ENCODE data around the gene MED10.

MED10 gene

DNA sequence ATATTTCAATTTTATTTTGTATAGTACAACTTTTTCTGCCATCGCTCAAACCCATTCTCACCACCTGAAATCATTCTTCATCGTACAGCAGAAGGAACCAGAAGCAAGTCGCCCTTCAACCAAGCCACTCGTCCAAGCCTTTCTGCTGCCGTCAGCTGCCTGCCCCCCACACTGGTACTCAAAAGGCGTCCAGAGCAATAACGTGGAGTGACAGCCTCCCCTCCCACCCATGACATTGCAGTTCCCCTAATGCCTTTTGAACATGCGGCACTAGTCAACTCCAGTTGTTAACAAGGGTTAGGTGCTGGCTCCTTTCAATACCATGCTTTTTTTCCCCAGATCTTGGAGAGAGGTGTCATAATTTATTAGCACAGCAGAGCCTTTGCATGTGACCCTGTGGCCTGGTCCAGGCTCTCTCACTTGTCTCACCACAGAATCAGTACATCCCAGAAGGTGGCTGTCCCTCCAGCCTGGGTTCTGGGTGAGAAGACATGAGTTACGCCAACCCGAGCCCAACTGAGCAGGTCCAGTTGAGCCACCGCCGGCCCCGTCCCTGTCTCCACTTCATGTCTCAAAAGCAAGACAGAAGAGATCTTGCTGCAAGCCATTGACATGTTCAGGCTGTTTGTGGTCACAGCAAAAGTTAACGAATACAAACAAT lies 20.4 kb upstream of the MED10 start:
- no peak for DNase-seq (ENCODE audit: low spot score)

DNA sequence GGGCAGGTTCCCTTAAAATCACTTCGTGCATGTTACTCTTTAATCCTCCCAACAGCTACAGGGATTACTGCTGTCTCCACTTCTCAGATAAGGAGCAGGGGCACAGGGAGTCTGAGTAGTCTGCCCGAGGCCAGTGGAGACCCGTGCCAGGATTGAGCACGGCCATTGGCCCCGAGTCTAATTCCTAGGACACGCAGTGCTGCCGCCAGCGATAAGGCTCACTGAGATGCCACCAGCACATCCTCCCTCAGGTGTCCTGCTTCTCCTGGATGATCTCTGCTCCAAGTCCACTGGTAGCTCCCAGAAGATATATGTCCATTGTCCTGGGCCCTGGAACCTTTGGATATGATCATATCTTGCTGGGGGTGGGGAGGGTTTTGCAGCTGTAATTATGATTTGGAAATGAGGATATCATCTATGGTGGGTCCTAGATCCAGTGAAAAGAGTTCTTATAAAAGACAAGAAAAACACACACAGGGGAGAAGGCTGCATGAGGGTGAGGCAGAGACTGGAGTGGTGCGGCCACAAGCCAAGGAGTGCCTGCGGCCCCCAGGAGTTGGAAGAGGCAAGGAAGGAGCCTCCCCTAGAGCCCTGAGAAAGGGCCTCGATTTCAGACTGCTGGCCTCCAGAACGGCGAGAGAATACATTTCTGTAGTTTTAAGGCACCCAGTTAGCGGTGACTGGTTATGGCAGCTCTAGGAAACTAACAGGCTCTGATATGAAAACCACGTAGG lies 19.4 kb upstream of the MED10 start:
- DNase-seq (ENCODE audit: low spot score) = no peak

DNA sequence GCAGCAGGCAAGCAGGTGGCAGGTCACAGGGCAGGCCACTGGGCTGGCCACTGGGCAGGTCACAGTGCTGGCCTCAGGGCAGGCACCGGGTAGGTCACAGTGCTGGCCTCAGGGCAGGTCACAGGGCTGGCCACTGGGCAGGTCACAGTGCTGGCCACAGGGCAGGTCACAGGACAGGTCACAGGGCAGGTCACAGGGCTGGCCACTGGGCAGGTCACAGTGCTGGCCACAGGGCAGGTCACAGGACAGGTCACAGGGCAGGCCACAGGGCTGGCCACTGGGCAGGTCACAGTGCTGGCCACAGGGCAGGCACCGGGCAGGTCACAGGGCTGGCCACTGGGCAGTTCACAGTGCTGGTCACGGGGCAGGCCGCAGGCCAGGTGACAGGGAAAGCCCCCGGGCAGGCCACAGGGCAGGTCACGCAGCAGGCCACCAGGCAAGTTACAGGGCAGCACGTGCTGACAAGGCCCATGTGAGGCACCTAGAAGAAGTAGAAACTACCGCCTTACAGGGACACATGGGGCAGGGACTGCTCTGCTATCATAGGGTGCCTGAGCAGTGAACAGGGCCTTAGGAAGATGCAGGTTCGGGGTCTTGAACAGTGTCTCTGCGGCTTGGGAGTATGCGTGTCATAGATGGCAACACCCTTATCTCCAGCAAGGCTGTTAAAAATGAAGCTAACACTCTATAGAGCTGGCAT lies 18.6 kb upstream of the MED10 start:
- DNase-seq (ENCODE audit: low spot score) = no peak

DNA sequence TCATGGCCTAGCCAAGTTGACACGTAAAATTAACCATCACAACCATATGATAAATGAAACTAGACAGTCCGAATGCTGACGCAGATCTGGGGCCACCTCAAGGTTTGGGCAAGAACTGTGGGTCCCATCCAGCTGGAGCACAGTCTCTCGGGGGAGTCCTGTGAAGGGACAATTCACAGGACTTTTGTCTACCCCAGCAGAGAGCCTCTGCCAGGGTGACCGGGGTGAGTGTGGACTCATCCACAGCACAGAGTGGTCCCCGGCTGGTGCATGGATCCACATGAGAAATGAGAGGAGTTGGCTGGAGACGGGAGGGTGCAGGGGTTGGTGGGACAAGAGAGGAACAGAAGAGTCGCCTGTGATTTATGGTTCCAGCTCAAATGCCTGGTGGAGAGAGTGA lies 17.7 kb upstream of the MED10 start:
- DNase-seq (ENCODE audit: low spot score) = no peak

DNA sequence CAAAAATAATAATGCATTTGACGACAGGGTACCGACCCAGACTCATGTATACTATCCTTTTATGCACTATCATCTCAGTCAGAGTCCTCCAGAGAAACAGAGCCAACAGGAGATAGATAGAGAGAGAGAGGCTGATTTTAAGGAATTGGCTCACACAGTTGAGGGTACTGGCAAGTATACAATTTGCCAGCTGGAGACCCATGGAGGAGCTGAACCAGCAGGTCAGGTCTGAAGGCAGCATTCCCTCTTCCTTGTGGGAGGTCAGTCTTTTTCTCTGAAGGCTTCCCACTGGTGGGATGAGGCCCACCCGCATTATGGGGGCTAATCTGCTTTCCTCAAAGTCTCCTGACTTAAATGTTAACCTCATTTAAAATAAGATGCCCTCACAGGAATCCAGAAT lies 17.3 kb upstream of the MED10 start:
- no peak for DNase-seq (ENCODE audit: low spot score)

DNA sequence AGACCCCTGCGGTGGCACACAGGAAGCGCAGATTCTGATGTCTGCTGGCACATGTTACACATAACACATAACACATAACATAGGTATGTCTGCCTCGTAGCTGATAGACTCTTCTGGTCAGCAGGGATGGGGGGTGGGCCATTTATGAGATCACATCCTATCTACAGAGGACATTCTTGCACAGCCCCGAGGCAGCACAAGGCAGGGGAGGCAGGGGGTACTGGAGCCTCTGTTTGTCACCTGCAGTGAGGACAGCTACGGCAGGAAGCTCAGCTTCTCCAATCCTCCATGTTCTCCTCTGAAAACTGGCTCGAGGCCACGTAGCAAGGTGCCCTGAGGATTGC lies 16.7 kb upstream of the MED10 start:
- DNase-seq (ENCODE audit: low spot score) = no peak

DNA sequence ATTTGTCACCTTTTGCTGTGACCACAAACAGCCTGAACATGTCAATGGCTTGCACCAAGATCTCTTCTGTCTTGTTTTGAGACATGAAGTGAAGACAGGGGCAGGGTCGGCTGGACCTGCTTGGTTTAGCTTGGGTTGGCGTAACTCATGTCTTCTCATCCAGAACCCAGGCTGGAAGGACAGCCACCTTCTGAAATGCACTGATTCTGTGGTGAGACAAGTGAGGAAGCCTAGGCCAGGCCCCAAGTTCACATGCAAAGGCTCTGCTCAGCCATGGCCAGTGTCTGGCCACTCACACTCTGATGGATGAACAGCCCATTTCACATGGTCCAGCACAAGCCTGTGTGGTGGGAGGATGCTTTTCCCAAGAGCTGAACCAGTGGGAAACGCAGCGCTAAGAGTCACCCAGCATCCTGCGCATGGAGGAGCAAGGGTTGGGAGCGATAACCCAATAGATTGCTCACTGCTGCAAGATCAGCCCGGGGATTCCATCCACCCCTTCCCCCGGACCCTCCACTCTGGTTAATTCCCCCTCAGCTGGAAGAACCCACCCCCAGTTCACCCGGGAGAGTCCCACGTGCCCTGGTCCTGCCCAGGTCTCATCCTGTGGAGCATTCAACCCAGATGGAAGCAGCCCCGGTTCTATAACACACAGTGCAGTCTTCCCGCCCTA lies 16.2 kb upstream of the MED10 start:
- DNase-seq (ENCODE audit: low spot score) = no peak

DNA sequence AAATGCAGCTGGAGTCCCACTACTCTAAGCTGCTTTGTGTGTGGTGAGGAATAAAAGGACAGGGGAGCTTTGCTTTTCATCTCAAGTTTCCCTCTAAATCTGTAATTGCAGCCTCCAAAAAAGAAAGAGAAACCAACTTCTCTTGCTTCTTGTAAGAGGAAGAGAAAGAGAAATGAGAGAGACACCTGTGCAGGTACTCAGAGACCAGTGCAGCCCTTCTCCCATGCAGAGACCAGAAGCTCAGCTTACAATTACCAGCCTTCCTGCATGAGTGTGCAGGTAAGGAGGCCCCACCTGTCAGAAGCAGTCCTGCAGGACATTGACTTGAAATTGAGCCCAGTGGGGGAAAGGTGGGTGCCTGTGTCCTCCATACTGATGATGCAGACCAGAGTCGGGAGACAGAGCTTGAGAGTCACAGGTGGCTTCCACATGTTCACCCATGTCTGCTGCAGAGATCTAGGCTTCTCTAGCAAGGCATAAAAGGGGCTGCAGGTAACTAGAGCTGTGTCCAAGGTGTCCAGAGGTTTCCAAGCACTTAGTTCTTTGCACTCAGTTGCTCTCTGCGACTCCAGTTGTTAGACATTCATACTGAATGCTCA lies 15.3 kb upstream of the MED10 start:
- no peak for DNase-seq (ENCODE audit: low spot score)

DNA sequence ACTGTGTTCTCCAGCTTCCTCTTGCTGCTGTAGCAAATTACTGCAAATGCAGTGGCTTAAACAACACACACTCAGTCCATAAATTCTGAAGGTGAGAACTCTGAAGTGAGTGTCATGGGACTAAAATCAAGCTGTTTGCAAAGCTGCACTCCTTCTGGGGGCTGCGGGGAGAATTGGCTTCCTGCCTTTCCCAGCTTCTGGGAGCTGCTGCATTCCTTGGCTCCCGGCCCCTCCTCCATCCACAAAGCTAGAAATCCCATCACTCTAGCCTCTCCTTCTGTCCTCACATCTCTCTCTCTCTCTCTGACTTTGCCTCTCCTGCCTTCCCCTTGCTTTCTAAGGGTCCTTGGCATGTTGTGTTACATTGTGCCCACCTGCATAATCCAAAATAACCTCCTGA lies 14.2 kb upstream of the MED10 start:
- no peak for DNase-seq (ENCODE audit: low spot score)

DNA sequence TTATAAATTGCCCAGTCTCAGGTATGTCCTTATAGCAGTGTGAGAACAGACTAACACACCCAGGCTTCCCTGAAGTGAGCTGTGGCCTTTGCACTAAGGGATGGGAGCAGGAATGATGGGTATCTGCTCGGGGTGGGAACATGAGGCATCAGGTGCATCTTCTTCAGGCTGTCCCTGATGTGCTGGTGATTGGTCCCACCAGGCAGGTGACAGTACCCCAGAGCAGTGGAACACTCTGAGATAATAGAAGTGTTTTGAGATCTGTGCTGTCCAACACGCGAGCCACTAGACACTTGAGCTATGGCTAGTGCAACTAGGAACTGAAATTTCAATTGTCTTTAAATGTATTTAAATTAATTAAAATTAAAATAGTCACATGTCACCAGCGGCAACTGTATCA lies 12.8 kb upstream of the MED10 start:
- DNase-seq (ENCODE audit: low spot score) = no peak

DNA sequence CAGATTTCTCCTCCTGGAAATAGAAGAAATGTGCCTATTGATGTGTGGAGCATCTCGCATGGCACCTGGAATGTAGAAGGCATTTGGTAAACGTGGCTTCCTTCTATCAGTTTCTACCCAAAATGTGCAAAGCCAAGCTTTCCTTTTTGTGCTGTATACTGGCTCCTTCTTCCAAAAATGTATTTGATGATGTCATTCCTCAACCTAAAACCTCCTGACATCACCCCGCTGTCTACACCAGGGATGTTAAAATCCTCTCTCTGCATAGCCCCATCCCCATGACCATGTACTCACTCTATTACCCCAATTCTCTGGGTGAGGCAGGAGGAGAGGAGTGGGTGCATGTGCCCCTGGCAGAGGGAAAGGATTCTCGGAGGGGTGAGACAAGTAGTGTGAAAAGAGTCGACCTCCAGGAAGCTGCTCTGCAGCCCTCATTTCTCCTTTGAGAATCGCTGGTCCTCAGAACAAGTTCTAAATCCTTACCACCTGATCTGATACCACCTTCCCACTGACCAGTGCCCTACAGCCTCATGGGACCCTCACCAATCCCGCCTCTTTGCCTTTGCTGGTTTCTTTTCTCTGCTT lies 11.7 kb upstream of the MED10 start:
- no peak for DNase-seq (ENCODE audit: low spot score)

DNA sequence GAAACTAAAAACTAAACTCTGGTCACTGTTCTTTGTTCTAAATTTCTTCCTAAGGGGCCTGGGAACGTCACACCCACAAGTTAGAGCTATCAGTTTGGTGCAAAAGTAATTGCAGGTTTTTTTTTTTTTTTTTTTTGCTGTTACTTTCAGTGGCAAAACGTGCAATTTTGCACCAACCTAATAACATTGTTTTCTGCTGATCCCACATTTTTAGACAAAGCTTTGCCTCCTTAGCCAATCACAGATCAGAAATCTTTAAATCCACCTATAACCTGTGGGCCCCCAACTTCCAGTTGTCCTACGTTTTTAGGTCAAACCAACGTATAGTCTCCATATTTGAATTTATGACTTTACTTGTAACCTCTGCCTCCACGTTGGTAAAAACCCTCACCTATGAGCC lies 11.1 kb upstream of the MED10 start:
- no peak for DNase-seq (ENCODE audit: low spot score)

DNA sequence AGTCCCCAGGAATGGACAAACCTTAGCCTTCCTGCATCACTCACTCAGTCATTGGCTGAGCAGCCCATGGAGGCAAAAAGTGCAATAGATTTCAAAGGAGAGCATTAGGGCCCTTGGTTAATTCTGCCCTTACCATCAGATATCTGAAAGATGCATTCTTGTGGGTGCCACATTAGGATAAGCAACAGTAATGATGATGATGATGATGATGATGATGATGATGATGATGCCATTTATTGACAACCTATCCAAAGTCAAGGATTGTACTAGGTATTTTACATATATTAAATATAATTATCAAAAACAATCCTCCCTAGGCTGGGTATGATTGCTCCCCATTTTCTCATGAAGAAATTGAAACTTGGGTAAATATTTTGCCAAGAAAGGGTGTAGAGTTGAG lies 9.6 kb upstream of the MED10 start:
- no peak for DNase-seq (ENCODE audit: low spot score)

DNA sequence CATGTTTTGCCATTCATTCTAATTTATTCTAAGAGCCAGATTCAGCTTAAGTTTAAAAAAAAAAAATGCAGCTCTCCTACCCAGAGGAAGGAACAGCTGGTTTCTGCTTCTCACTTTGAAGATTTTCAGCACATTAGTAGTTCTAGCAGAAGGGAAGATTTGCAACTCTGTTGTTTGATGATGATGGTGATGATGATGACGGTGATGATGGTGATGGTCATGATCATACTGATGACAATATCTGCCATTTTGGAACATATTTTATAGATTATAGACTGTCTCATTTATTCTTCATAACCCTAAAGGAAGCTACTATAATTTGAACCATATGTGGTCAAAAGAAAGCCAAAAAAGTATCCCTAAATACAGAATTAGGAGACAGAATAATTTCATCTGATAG lies 7.9 kb upstream of the MED10 start:
- DNase-seq (ENCODE audit: low spot score) = no peak

DNA sequence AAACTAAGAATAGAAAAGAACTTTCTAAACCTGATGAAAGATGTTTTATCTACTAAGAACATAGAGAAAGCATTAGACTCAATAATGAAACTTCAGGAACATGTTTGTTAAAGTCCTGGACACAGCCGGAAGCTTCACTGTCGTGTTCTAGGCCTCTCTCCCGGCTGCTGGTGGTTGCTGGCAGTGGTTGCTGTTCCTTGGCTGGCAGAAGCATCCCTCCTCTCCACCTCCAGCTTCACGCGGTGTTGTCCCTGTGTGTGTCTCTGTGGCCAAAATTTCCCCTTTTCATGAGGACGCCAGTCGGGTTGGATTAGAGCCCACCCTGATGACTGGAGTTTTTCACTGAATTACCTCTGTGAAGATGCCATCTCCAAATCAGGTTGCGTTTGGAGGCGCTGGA lies 6.5 kb upstream of the MED10 start:
- DNase-seq (ENCODE audit: low spot score) = no peak

DNA sequence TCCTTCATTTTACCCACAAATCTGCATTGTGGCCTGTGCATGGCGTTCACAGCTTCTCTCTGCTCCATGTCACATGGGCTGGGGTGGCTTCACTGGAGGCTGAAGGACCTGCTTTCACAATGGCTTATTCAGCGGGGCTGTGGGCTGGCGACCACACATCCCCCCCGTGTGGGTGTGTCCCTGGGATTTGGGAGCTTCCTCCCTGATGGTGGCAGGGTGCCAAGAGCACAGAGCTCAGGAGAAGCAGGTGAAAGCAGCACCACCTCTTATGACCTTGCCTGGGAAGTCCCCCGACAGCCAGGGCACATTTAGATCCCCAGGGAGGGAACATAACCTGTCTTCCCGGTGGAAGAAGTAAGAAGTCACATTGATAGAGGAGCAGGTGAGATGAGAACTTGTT lies 5.0 kb upstream of the MED10 start:
- DNase-seq (ENCODE audit: low spot score) = no peak

DNA sequence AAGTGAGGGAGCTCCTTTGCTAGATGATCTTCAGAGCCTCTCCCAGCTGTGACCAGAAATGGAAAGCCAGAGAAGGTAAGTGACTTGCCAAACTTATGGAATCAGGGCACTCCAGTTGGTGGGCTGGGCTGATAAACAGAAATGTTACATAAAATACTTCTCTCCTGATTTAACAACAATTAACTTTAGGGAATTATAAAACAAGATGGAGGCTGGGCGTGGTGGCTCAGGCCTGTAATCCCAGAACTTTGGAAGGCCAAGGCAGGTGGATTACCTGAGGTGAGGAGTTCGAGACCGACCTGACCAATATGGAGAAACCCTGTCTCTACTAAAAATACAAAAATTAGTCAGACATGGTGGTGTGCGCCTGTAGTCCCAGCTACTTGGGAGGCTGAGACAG lies 899 bp upstream of the MED10 start:
- DNase-seq (ENCODE audit: low spot score) = no peak

DNA sequence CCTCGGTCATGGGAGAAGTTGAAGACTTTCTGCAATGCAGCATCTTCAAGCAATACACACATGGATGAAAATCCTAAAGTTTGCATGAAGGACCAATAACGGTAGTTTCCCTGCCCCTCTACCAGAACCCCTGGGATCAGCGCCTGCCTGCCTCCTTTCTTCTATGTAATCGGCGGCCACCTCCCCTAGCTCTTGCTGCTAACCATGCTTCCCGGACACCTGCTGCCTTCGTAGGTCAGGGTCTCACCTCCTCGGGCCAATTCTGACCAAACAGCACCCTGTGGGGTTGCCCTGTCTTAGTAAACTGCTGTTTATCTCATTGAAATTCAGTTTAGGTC lies 388 bp upstream of the MED10 start:
- DNase-seq (ENCODE audit: low spot score) = no peak

DNA sequence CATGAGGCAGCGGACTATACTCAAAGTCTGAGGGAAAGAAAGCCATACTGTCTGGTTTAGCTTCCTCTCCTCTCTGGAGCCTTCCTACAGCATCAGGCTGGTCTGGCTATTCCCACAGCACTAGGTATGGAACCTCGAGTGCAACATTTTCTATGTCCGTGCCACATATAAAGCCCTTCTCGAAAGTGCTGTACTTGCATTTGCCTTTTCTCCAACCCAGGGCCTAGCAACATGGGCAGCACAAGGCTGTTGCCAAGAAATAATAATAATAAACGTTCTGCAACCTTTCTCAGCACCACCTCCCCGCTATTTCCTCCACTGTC lies 804 bp downstream of the MED10 start:
- no peak for DNase-seq (ENCODE audit: low spot score)

DNA sequence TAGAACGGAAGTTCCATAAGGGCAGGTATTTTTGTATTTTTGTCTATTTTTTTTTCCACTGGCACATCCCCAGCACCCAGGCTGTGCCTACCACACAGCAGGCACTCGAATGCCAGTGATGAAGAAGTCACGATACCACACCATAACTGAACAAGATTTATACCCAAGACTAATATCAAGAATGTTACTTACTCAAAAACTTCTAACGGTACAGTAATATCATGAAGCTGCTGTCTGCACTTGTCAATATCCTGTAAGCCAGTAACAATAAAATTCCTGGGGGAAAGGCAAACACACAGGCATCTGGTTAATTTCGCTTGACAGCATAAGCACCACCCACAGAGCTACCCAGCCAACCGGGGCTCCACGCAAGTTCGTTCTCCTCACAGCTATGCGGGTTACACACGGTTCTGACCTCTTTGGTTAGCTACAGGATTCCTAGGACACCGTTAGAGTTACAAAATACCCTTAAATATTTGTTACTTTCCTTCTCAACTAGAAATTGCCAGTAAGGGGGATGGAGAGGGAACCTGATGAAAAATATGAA lies 1.3 kb downstream of the MED10 start:
- DNase-seq (ENCODE audit: low spot score) = no peak

DNA sequence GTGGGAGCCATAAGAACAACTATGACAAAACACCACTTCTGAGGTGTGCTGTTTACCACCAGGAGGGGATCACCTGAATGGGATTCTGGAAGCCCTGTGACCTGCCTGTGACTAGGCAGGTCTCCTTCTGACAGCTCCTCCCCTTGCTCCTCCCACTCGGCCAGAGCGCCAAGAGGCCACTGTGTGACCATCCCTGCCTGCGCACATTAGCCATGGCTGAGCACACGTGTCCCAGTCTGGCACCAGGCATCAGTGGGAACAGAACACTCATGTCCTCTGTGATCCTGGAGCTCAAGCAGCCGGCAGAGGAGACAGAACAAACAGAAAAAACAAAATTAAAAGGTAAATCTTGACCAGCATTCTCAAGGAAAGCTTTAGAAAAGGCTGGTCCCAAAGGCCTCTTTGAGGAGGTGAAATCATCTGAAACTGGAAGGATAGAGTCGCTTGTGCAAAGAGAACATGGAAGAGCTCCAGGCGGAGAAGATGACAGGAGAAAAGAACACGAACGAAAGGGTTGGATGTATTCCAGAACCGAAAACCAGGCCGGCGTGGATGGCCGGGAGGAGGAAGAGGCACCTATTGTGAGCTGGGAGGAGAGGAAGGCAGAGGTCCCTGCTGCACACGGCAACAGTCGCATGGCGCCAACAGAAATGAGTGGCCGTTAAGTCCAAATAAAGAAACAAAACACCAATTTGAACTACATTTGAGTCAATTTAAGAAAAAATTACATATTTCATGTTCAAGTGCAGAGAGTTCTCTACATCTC lies 5.1 kb downstream of the MED10 start:
- DNase-seq (ENCODE audit: low spot score) = no peak

Data from COLO829 (cell line).